Uterus (tissue), 2 donors: ENCODE data around the gene TMPRSS13.

Experiments used
- CTCF ChIP-seq, 4 experiments: fragments of 200-600 bp in 2 of 4; fragments of 450-650 bp in 2 of 4; sonication (generic) in 2 of 4; IDR thresholded peaks; one replicate each; pipeline ENCODE4 v1.5.1; 2016 to 2019; ENCODE audit warnings: antibody characterized with exemption in 4 of 4, mild to moderate bottlenecking in 2 of 4, moderate library complexity in 1 of 4
- POLR2A ChIP-seq, 2 donors: fragments of 450-650 bp; IDR thresholded peaks; one replicate each; pipeline ENCODE4 v1.6.1; 2016; ENCODE audit warnings: antibody characterized with exemption in 2 of 2, mild to moderate bottlenecking in 1 of 2, moderate library complexity in 1 of 2

GRCh38 chr11:117931331-117931950 is 2.2 kb upstream of the TMPRSS13 start:
- TF ChIP-seq CTCF (IDR thresholded peaks at IDR 0.05): no peak
- TF ChIP-seq POLR2A (IDR thresholded peaks at IDR 0.05): no peak
